ENCODE results near the gene RAB11FIP4.

RAB11FIP4 gene

GRCh38 chr17:31487063-31487647, 95.7 kb downstream of the RAB11FIP4 start:
- ChIA-PET POLR2A (interaction anchor here (0.6 kb wide), 2 partner anchors 10 to 167 kb away, joined by 4 to 5 read pairs; no protein-coding TSS in a partner anchor), CTCF (interaction anchor here (0.9 to 1.8 kb wide), 11 partner anchors 11 to 132 kb away, joined by 3 to 7 read pairs (median 4); no protein-coding TSS in a partner anchor)
- no peak for DNase-seq (ENCODE audit: extremely low spot score)
- no peak for TF ChIP-seq CTCF (IDR thresholded peaks at IDR 0.05; ENCODE audit: control extremely low read depth, extremely low read depth, low read depth, missing control alignments)

- ChIA-PET POLR2A (interaction anchor here (0.6 kb wide), 2 partner anchors 9 to 168 kb away, joined by 4 to 5 read pairs; no protein-coding TSS in a partner anchor), CTCF (interaction anchor here (0.9 to 1.8 kb wide), 10 partner anchors 11 to 133 kb away, joined by 3 to 7 read pairs (median 4); no protein-coding TSS in a partner anchor)
- TF ChIP-seq CTCF (IDR thresholded peaks at IDR 0.05; ENCODE audit: control extremely low read depth, extremely low read depth, low read depth, missing control alignments), result peak; percentile 8
- peak; percentile 99 for DNase-seq (ENCODE audit: extremely low spot score)
Measured at GRCh38 chr17:31487648-31488263, 96.3 kb downstream of the RAB11FIP4 start.

GRCh38 chr17:31488264-31488981, 96.9 kb downstream of the RAB11FIP4 start:
- POLR2A ChIA-PET, result no interaction called here

GRCh38 chr17:31488982-31489294, 97.5 kb downstream of the RAB11FIP4 start:
- no peak for TF ChIP-seq CTCF (IDR thresholded peaks at IDR 0.05; ENCODE audit: control extremely low read depth, extremely low read depth, low read depth, missing control alignments)
- no peak for DNase-seq (ENCODE audit: extremely low spot score)
- CTCF ChIA-PET, result interaction anchor here (1.2 to 1.8 kb wide), 4 partner anchors 10 to 52 kb away, joined by 4 to 6 read pairs (median 4); no protein-coding TSS in a partner anchor
- POLR2A ChIA-PET, result no interaction called here

More at GRCh38 chr17:31488264-31488981, 96.9 kb downstream of the RAB11FIP4 start:
- no peak for DNase-seq (ENCODE audit: extremely low spot score)
- CTCF ChIA-PET, result interaction anchor here (0.9 to 1.8 kb wide), 13 partner anchors 10 to 134 kb away, joined by 3 to 7 read pairs (median 4); no protein-coding TSS in a partner anchor
- TF ChIP-seq CTCF (IDR thresholded peaks at IDR 0.05; ENCODE audit: control extremely low read depth, extremely low read depth, low read depth, missing control alignments), result no peak

- no peak for TF ChIP-seq CTCF (IDR thresholded peaks at IDR 0.05; ENCODE audit: control extremely low read depth, extremely low read depth, low read depth, missing control alignments)
- DNase-seq (ENCODE audit: extremely low spot score), result no peak
- ChIA-PET CTCF (interaction anchor here (1.2 to 1.5 kb wide), 3 partner anchors 9 to 36 kb away, joined by 4 to 6 read pairs (median 5); no protein-coding TSS in a partner anchor), POLR2A (no interaction called here)
Measured at GRCh38 chr17:31489295-31490018, 98.0 kb downstream of the RAB11FIP4 start.
